GM19239 (cell line): ENCODE results near the gene PPP1R13B.

Experiments
- DNase-seq: peaks from one replicate; pipeline ENCODE4 v3.0.0; 2011; ENCODE audit warnings: low spot score; ENCODE audit not compliant: insufficient read length
- FAIRE-seq: peaks from 2 replicates; lab custom pipeline; 2011; peaks lifted over from hg19 to GRCh38; lab: Jason Lieb, UNC

Gene PPP1R13B

GRCh38 chr14:103863245-103863644 is 15.9 kb upstream of the PPP1R13B start:
- FAIRE-seq, result no peak
- no peak for DNase-seq

- no peak for FAIRE-seq
- no peak for DNase-seq
Observed at GRCh38 chr14:103862393-103862782, 15.0 kb upstream of the PPP1R13B start.

- FAIRE-seq (no peak), DNase-seq (no peak)
Observed at GRCh38 chr14:103861413-103862392, 14.3 kb upstream of the PPP1R13B start.

- DNase-seq (no peak), FAIRE-seq (no peak)
Observed at GRCh38 chr14:103859416-103860202, 12.2 kb upstream of the PPP1R13B start.

- DNase-seq (no peak), FAIRE-seq (no peak)
Observed at GRCh38 chr14:103858063-103858781, 10.8 kb upstream of the PPP1R13B start.

- no peak for FAIRE-seq
- no peak for DNase-seq
Observed at GRCh38 chr14:103857256-103857655, 9.9 kb upstream of the PPP1R13B start.

GRCh38 chr14:103856607-103857006 is 9.2 kb upstream of the PPP1R13B start:
- no peak for FAIRE-seq

GRCh38 chr14:103856105-103856504 is 8.7 kb upstream of the PPP1R13B start:
- FAIRE-seq, result no peak
- no peak for DNase-seq

More at GRCh38 chr14:103856607-103857006, 9.2 kb upstream of the PPP1R13B start:
- no peak for DNase-seq

GRCh38 chr14:103855734-103856095 is 8.3 kb upstream of the PPP1R13B start:
- FAIRE-seq, result no peak
- DNase-seq, result no peak

- DNase-seq, result no peak
- FAIRE-seq, result no peak
Observed at GRCh38 chr14:103854822-103855733, 7.7 kb upstream of the PPP1R13B start.

GRCh38 chr14:103854017-103854808 is 6.8 kb upstream of the PPP1R13B start:
- no peak for DNase-seq
- FAIRE-seq, result no peak

GRCh38 chr14:103849151-103849886 is 1.9 kb upstream of the PPP1R13B start:
- FAIRE-seq (no peak), DNase-seq (no peak)

- FAIRE-seq (no peak), DNase-seq (no peak)
Observed at GRCh38 chr14:103848175-103849077, 1.1 kb upstream of the PPP1R13B start.

GRCh38 chr14:103846543-103847450 is 578 bp downstream of the PPP1R13B start:
- DNase-seq (peak; percentile 69), FAIRE-seq (peak; percentile 78)

- no peak for FAIRE-seq
- DNase-seq, result no peak
Observed at GRCh38 chr14:103846097-103846496, 1.3 kb downstream of the PPP1R13B start.

GRCh38 chr14:103845327-103845726 is 2.0 kb downstream of the PPP1R13B start:
- no peak for DNase-seq
- FAIRE-seq, result no peak
